GM12878 (cell line): ENCODE measurements around the gene RRH. TPM values are rescaled to one million over a fixed set of nuclear protein-coding genes. Genes with fewer than 3 reads are reported as not detected.

Source experiments
- ATAC-seq: fragments of 200-7000 bp; cut with Tn5 transposase; 3 replicates; pipeline ENCODE4 v1.9.1; 2020; ENCODE audit warnings: mild to moderate bottlenecking, moderate library complexity
- BruUV-seq: library from RNA; stranded (reverse); fragments of 400-500 nt; replicated peaks from 2 replicates; lab custom pipeline; 2021; lab: Mats Ljungman, UMichigan
- CTCF ChIA-PET: fragments of 300-600 bp; sonication (Branson Sonifier 250); formaldehyde crosslinking; extraction: SDS; loops from one replicate; lab custom pipeline; 2021; ENCODE audit warnings: inconsistent platforms; lab: Yijun Ruan, JAX
- POLR2A ChIA-PET: fragments of 350-600 bp; formaldehyde crosslinking; extraction: SDS; loops from one replicate; lab custom pipeline; 2021; ENCODE audit warnings: inconsistent platforms; lab: Charles Lee
- RAD21 ChIA-PET: fragments of 300-600 bp; sonication (Branson Sonifier 250); formaldehyde crosslinking; loops from one replicate; lab custom pipeline; 2023; ENCODE audit warnings: antibody characterized with exemption; ENCODE audit not compliant: unreplicated experiment; lab: Charles Lee
- SMC1A ChIA-PET: fragments of 300-600 bp; sonication (Branson Sonifier 250); formaldehyde crosslinking; loops from one replicate; lab custom pipeline; 2023; ENCODE audit not compliant: unreplicated experiment, uncharacterized antibody; lab: Charles Lee
- DNase-seq: peaks from one replicate; pipeline ENCODE4 v3.0.0-alpha.2; 2011; ENCODE audit warnings: low read depth, low spot score
- FAIRE-seq: peaks from 3 replicates; lab custom pipeline; 2011; peaks lifted over from hg19 to GRCh38; lab: Jason Lieb, UNC
- H2AFZ ChIP-seq: 2 replicates; pipeline ENCODE4 v1.6.0; 2011; ENCODE audit warnings: low read depth, low read length, control low read depth; ENCODE audit not compliant: control insufficient read depth
- H3K27ac ChIP-seq: 2 replicates; pipeline ENCODE4 v1.5.1; 2011; ENCODE audit warnings: control low read depth; ENCODE audit not compliant: control insufficient read depth, insufficient read depth
- H3K27me3 ChIP-seq, 2 experiments: replicated peaks in 1 of 2; 2 replicates each; pipeline versions ENCODE4 v1.6.0 to v1.6.1; 2011; ENCODE audit warnings: low read length in 1 of 2; ENCODE audit not compliant: control insufficient read depth in 2 of 2, insufficient read depth in 2 of 2
- H3K36me3 ChIP-seq, 2 experiments: 2 replicates each; pipeline ENCODE4 v1.5.1; 2011; ENCODE audit warnings: low read length in 1 of 2; ENCODE audit not compliant: control insufficient read depth in 2 of 2, insufficient read depth in 2 of 2
- H3K4me1 ChIP-seq: 2 replicates; pipeline ENCODE4 v1.6.1; 2011; ENCODE audit warnings: mild to moderate bottlenecking, low read length, moderate library complexity, mixed read lengths; ENCODE audit not compliant: control insufficient read depth, insufficient read depth
- H3K4me2 ChIP-seq: 2 replicates; pipeline ENCODE4 v1.6.0; 2011; ENCODE audit warnings: control low read depth; ENCODE audit not compliant: control insufficient read depth, insufficient read depth
- H3K4me3 ChIP-seq: fragments of 200-600 bp; sonication (generic); 2 replicates; pipeline ENCODE4 v1.5.1; 2016
- H3K79me2 ChIP-seq: 2 replicates; pipeline ENCODE4 v1.6.0; 2011; ENCODE audit warnings: low read length; ENCODE audit not compliant: control insufficient read depth, insufficient read depth
- H3K9ac ChIP-seq: 2 replicates; pipeline ENCODE4 v1.8.0; 2011; ENCODE audit warnings: low read length, control low read depth, mixed read lengths; ENCODE audit not compliant: control insufficient read depth, insufficient read depth
- H3K9me3 ChIP-seq: replicated peaks from 3 replicates; pipeline ENCODE4 v1.5.1; 2011; ENCODE audit warnings: mild to moderate bottlenecking, low read length; ENCODE audit not compliant: control insufficient read depth, insufficient read depth
- H4K20me1 ChIP-seq: 2 replicates; pipeline ENCODE4 v1.6.0; 2011; ENCODE audit not compliant: control insufficient read depth, insufficient read depth
- BRCA1 ChIP-seq: IDR thresholded peaks from 2 replicates; pipeline ENCODE4 v1.6.1; 2011; ENCODE audit warnings: low read depth, low read length, improper control_type of control experiment
- E2F4 ChIP-seq: IDR thresholded peaks from 2 replicates; pipeline ENCODE4 v1.6.1; 2012; ENCODE audit warnings: low read depth, low read length, improper control_type of control experiment
- JUND ChIP-seq: IDR thresholded peaks from 2 replicates; pipeline ENCODE4 v1.6.1; 2012; ENCODE audit warnings: low read depth, mild to moderate bottlenecking, low read length, improper control_type of control experiment, moderate library complexity
- NFYA ChIP-seq: IDR thresholded peaks from 2 replicates; pipeline ENCODE4 v1.6.1; 2011; ENCODE audit warnings: low read depth, mild to moderate bottlenecking, low read length, improper control_type of control experiment, borderline replicate concordance
- NR2C2 ChIP-seq: IDR thresholded peaks from 2 replicates; pipeline ENCODE4 v1.6.1; 2011; ENCODE audit warnings: borderline replicate concordance, low read depth; ENCODE audit not compliant: control insufficient read depth, insufficient read length
- PAX8 ChIP-seq: fragments of 450-650 bp; IDR thresholded peaks from 2 replicates; pipeline ENCODE4 v1.6.1; 2017; ENCODE audit warnings: mild to moderate bottlenecking, moderate library complexity
- RAD21 ChIP-seq: IDR thresholded peaks from 2 replicates; pipeline ENCODE4 v1.6.1; 2011; ENCODE audit warnings: mild to moderate bottlenecking, low read depth, low read length, moderate library complexity; ENCODE audit not compliant: insufficient read depth
- RAD51 ChIP-seq: fragments of 450-650 bp; IDR thresholded peaks from 2 replicates; pipeline ENCODE4 v1.6.1; 2016; ENCODE audit warnings: moderate library complexity, mild to moderate bottlenecking, inconsistent platforms
- SMARCA5 ChIP-seq: fragments of 450-650 bp; IDR thresholded peaks from 2 replicates; pipeline ENCODE4 v1.6.1; 2017; ENCODE audit warnings: mild to moderate bottlenecking
- SMC3 ChIP-seq: IDR thresholded peaks from 2 replicates; pipeline ENCODE4 v1.6.1; 2011; ENCODE audit warnings: low read length, improper control_type of control experiment, borderline replicate concordance
- TBL1XR1 ChIP-seq: IDR thresholded peaks from 2 replicates; pipeline ENCODE4 v1.6.1; 2012; ENCODE audit warnings: low read depth, low read length, improper control_type of control experiment
- WRNIP1 ChIP-seq: IDR thresholded peaks from 2 replicates; pipeline ENCODE4 v1.6.1; 2011; ENCODE audit warnings: low read depth, low read length, improper control_type of control experiment, borderline replicate concordance
- WGBS: methylation state at CpG from one replicate; pipeline ENCODE4 v1.1.6; 2016; ENCODE audit warnings: low lambda C conversion rate; ENCODE audit not compliant: insufficient replicate concordance, insufficient coverage; ENCODE audit errors: missing lambda C conversion rate; 5-methylcytosine and 5-hydroxymethylcytosine counted together
- in situ Hi-C: fragments of 300-500 bp; cut with MboI; formaldehyde crosslinking; loops from 9 replicates; pipeline ENCODE4 v1.14.3; 2018; ENCODE audit warnings: mixed read lengths
- intact Hi-C: fragments of 100-400 bp; cut with micrococcal nuclease; formaldehyde crosslinking; loops from one replicate; pipeline ENCODE4 v1.14.2; 2022; ENCODE audit not compliant: unreplicated experiment
- polyA plus RNA-seq, 11 experiments: library from polyadenylated mRNA; depleted of rRNA in 4 of 11; unstranded in 6 of 11; stranded (reverse) in 5 of 11; fragments of >200 nt; fragmentation: Nextera tagmentation in 4 of 11; fragmentation: Illumina TruSeq in 1 of 11; extraction: Ambion mirVana in 4 of 11; extraction: Trizol in 1 of 11; gene quantifications; 1 replicate in 1 of 11; 2 replicates in 10 of 11; pipeline versions ENCODE4 v1.2.1 to v1.2.3, GENCODE V29; 2011 to 2016; ENCODE audit warnings: inconsistent platforms in 2 of 11, missing spikeins in 2 of 11, low read depth in 1 of 11
- total RNA-seq, 4 experiments: library from RNA; depleted of rRNA in 3 of 4; stranded (reverse); fragments of >200 nt in 3 of 4; fragmentation: Illumina TruSeq in 1 of 4; extraction: Trizol in 1 of 4; gene quantifications; 2 replicates each; pipeline versions ENCODE4 v1.2.1 to v1.2.3, GENCODE V29; 2013 to 2021
- TF ChIP-seq, protein P1 (sequence below): fragments of 450-650 bp; IDR thresholded peaks from 2 replicates; pipeline ENCODE4 v1.6.1; 2017; ENCODE audit warnings: mild to moderate bottlenecking, moderate library complexity
- TF ChIP-seq, protein P2 (sequence below): fragments of 150-350 bp; IDR thresholded peaks from 2 replicates; pipeline ENCODE4 v1.6.1; 2016; ENCODE audit warnings: low read depth, low read length
- TF ChIP-seq, protein P3 (sequence below): fragments of 450-650 bp; IDR thresholded peaks from 2 replicates; pipeline ENCODE4 v1.6.1; 2017; ENCODE audit warnings: low read depth, mild to moderate bottlenecking, moderate library complexity

RRH gene
- total and polyA plus RNA-seq, 10 of the 15 experiments (the other 5 are each of a cell fraction or from before 2014, with no cell fraction given) = 0.06 to 0.24 (median 0.12) TPM; not detected in 6

GRCh38 chr4:109861271-109861670, 33.5 kb downstream of the RRH start:
- no peak overlapping the region for H3K4me2 ChIP-seq
- H3K9me3 ChIP-seq = no peaks in the 10 kb centered on the region; the same call in 2 of the 3 replicates
- no TSS peak for BruUV-seq
- CTCF ChIA-PET = interaction anchor here (0.7 to 1.5 kb wide), 2 partner anchors 454 to 1737 kb away, joined by 3 read pairs; no protein-coding TSS in a partner anchor
- FAIRE-seq (no peak), ATAC-seq (no peak), DNase-seq (no peak)
- intact Hi-C loops = no loop called here
- no peaks in the 10 kb centered on the region for H4K20me1 ChIP-seq
- SMC1A ChIA-PET = no interaction called here
- no peak overlapping the region for H2AFZ ChIP-seq
- WGBS = 20% methylated on average over 2 of the region's 2 CpGs
- no peak overlapping the region for H3K27ac ChIP-seq
- POLR2A ChIA-PET = no interaction called here
- no peak overlapping the region for H3K9ac ChIP-seq
- H3K79me2 ChIP-seq = no peaks in the 10 kb centered on the region
- in situ Hi-C loops = no loop called here
- RAD21 ChIA-PET = interaction anchor here (0.6 kb wide), 1 partner anchor 480 kb away, joined by 3 read pairs; no protein-coding TSS in a partner anchor
- no peak overlapping the region for H3K4me3 ChIP-seq
- no peaks in the 10 kb centered on the region for H3K4me1 ChIP-seq
- no peaks in the 10 kb centered on the region for H3K27me3 ChIP-seq
- no peaks in the 10 kb centered on the region for H3K36me3 ChIP-seq
- TF ChIP-seq JUND = no peak
- no peak for TF ChIP-seq BRCA1
- TF ChIP-seq, protein P1, sequence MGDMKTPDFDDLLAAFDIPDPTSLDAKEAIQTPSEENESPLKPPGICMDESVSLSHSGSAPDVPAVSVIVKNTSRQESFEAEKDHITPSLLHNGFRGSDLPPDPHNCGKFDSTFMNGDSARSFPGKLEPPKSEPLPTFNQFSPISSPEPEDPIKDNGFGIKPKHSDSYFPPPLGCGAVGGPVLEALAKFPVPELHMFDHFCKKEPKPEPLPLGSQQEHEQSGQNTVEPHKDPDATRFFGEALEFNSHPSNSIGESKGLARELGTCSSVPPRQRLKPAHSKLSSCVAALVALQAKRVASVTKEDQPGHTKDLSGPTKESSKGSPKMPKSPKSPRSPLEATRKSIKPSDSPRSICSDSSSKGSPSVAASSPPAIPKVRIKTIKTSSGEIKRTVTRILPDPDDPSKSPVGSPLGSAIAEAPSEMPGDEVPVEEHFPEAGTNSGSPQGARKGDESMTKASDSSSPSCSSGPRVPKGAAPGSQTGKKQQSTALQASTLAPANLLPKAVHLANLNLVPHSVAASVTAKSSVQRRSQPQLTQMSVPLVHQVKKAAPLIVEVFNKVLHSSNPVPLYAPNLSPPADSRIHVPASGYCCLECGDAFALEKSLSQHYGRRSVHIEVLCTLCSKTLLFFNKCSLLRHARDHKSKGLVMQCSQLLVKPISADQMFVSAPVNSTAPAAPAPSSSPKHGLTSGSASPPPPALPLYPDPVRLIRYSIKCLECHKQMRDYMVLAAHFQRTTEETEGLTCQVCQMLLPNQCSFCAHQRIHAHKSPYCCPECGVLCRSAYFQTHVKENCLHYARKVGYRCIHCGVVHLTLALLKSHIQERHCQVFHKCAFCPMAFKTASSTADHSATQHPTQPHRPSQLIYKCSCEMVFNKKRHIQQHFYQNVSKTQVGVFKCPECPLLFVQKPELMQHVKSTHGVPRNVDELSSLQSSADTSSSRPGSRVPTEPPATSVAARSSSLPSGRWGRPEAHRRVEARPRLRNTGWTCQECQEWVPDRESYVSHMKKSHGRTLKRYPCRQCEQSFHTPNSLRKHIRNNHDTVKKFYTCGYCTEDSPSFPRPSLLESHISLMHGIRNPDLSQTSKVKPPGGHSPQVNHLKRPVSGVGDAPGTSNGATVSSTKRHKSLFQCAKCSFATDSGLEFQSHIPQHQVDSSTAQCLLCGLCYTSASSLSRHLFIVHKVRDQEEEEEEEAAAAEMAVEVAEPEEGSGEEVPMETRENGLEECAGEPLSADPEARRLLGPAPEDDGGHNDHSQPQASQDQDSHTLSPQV = no peak
- TF ChIP-seq SMC3 = no peak
- no peak for TF ChIP-seq TBL1XR1
- no peak for TF ChIP-seq WRNIP1
- TF ChIP-seq NR2C2 = no peak
- TF ChIP-seq, protein P2, sequence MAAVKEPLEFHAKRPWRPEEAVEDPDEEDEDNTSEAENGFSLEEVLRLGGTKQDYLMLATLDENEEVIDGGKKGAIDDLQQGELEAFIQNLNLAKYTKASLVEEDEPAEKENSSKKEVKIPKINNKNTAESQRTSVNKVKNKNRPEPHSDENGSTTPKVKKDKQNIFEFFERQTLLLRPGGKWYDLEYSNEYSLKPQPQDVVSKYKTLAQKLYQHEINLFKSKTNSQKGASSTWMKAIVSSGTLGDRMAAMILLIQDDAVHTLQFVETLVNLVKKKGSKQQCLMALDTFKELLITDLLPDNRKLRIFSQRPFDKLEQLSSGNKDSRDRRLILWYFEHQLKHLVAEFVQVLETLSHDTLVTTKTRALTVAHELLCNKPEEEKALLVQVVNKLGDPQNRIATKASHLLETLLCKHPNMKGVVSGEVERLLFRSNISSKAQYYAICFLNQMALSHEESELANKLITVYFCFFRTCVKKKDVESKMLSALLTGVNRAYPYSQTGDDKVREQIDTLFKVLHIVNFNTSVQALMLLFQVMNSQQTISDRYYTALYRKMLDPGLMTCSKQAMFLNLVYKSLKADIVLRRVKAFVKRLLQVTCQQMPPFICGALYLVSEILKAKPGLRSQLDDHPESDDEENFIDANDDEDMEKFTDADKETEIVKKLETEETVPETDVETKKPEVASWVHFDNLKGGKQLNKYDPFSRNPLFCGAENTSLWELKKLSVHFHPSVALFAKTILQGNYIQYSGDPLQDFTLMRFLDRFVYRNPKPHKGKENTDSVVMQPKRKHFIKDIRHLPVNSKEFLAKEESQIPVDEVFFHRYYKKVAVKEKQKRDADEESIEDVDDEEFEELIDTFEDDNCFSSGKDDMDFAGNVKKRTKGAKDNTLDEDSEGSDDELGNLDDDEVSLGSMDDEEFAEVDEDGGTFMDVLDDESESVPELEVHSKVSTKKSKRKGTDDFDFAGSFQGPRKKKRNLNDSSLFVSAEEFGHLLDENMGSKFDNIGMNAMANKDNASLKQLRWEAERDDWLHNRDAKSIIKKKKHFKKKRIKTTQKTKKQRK = no peak
- TF ChIP-seq RAD21 = no peak
- TF ChIP-seq, protein P3, sequence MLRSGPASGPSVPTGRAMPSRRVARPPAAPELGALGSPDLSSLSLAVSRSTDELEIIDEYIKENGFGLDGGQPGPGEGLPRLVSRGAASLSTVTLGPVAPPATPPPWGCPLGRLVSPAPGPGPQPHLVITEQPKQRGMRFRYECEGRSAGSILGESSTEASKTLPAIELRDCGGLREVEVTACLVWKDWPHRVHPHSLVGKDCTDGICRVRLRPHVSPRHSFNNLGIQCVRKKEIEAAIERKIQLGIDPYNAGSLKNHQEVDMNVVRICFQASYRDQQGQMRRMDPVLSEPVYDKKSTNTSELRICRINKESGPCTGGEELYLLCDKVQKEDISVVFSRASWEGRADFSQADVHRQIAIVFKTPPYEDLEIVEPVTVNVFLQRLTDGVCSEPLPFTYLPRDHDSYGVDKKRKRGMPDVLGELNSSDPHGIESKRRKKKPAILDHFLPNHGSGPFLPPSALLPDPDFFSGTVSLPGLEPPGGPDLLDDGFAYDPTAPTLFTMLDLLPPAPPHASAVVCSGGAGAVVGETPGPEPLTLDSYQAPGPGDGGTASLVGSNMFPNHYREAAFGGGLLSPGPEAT = no peak
- no peak for TF ChIP-seq SMARCA5
- TF ChIP-seq NFYA = no peak
- TF ChIP-seq E2F4 = no peak
- TF ChIP-seq PAX8 = no peak
- no peak for TF ChIP-seq RAD51
